Posterior cingulate gyrus (tissue), 11 donors: Measurements from ENCODE around the gene SRGAP1.
A peak's percentile ranks its signal among the peaks of the same experiment; 100 is the strongest.
"Not testable (repeated sequence)": the region's sequence is repeated elsewhere in the genome, so short reads cannot be mapped to it uniquely, and the experiment has no call there.

Experiments used
- DNase-seq, 10 donors: peaks; one replicate each; pipeline versions ENCODE4 v3.0.0 to v3.0.0-alpha.2; 2020 to 2021; ENCODE audit warnings: mixed read lengths in 3 of 10
- intact Hi-C: fragments of 100-400 bp; cut with DNase I; formaldehyde crosslinking; loops from one replicate; pipeline ENCODE4 v1.15.1; 2023

Gene SRGAP1

GRCh38 chr12:64130476-64130875, 286.0 kb downstream of the SRGAP1 start:
- intact Hi-C loops: not testable (repeated sequence)

GRCh38 chr12:64131456-64131855, 287.0 kb downstream of the SRGAP1 start:
- DNase-seq, intact Hi-C loops: not testable (repeated sequence)

More at GRCh38 chr12:64130476-64130875, 286.0 kb downstream of the SRGAP1 start:
- DNase-seq: not testable (repeated sequence)

GRCh38 chr12:64132672-64133071, 288.2 kb downstream of the SRGAP1 start:
- intact Hi-C loops, DNase-seq: not testable (repeated sequence)

- intact Hi-C loops: no loop called here
- no peak for DNase-seq
Observed at GRCh38 chr12:64137117-64137516, 292.6 kb downstream of the SRGAP1 start.

- no peak for DNase-seq
- intact Hi-C loops: no loop called here
Observed at GRCh38 chr12:64139021-64139420, 294.5 kb downstream of the SRGAP1 start.

- intact Hi-C loops: no loop called here
- no peak for DNase-seq
Observed at GRCh38 chr12:64142382-64142781, 297.9 kb downstream of the SRGAP1 start.

GRCh38 chr12:64142784-64143183, 298.3 kb downstream of the SRGAP1 start:
- intact Hi-C loops: no loop called here
- no peak for DNase-seq

- intact Hi-C loops: no loop called here
- no peak for DNase-seq
Observed at GRCh38 chr12:64145226-64145625, 300.7 kb downstream of the SRGAP1 start.

- intact Hi-C loops: no loop called here
- no peak for DNase-seq
Observed at GRCh38 chr12:64147011-64147631, 302.6 kb downstream of the SRGAP1 start.

GRCh38 chr12:64147875-64148274, 303.4 kb downstream of the SRGAP1 start:
- intact Hi-C loops: no loop called here
- no peak for DNase-seq

- no peak for DNase-seq
- intact Hi-C loops: no loop called here
Observed at GRCh38 chr12:64154677-64155076, 310.2 kb downstream of the SRGAP1 start.

GRCh38 chr12:64157110-64157509, 312.6 kb downstream of the SRGAP1 start:
- DNase-seq: no peak
- intact Hi-C loops: no loop called here

- DNase-seq: no peak
- intact Hi-C loops: no loop called here
Observed at GRCh38 chr12:64160021-64160710, 315.7 kb downstream of the SRGAP1 start.

- intact Hi-C loops: no loop called here
- no peak for DNase-seq
Observed at GRCh38 chr12:64160711-64161060, 316.2 kb downstream of the SRGAP1 start.

GRCh38 chr12:64166606-64167005, 322.1 kb downstream of the SRGAP1 start:
- intact Hi-C loops, DNase-seq: not testable (repeated sequence)

- intact Hi-C loops, DNase-seq: not testable (repeated sequence)
Observed at GRCh38 chr12:64167041-64167440, 322.5 kb downstream of the SRGAP1 start.

- peak in 1 of 10 donors; percentile 62 for DNase-seq
- intact Hi-C loops: no loop called here
Observed at GRCh38 chr12:64170024-64170423, 325.5 kb downstream of the SRGAP1 start.

GRCh38 chr12:64170730-64171129, 326.2 kb downstream of the SRGAP1 start:
- intact Hi-C loops: no loop called here
- no peak for DNase-seq

GRCh38 chr12:64171715-64172114, 327.2 kb downstream of the SRGAP1 start:
- intact Hi-C loops: no loop called here
- no peak for DNase-seq

- DNase-seq: no peak
- intact Hi-C loops: no loop called here
Observed at GRCh38 chr12:64172143-64172970, 327.9 kb downstream of the SRGAP1 start.

- intact Hi-C loops: no loop called here
Observed at GRCh38 chr12:64173456-64173855, 329.0 kb downstream of the SRGAP1 start.

More at GRCh38 chr12:64173456-64173855, 329.0 kb downstream of the SRGAP1 start:
- DNase-seq: no peak
